T47D (cell line): ENCODE measurements around the gene ATP1A2.

Source experiments
- DNase-seq, 2 experiments: peaks; one replicate each; pipeline versions ENCODE4 v3.0.0 to v3.0.0-alpha.2; 2011 to 2012; ENCODE audit warnings: low read depth in 1 of 2, low spot score in 1 of 2
- JUND ChIP-seq: IDR thresholded peaks from 2 replicates; pipeline ENCODE4 v1.6.1; 2012; ENCODE audit warnings: low read depth
- in situ Hi-C: cut with HindIII; loops from 2 replicates; pipeline ENCODE4 v1.10.0; 2016; ENCODE audit warnings: low sequenced_read_pairs, low pct_unique_long_range_greater_than_20kb

The ATP1A2 gene

DNA sequence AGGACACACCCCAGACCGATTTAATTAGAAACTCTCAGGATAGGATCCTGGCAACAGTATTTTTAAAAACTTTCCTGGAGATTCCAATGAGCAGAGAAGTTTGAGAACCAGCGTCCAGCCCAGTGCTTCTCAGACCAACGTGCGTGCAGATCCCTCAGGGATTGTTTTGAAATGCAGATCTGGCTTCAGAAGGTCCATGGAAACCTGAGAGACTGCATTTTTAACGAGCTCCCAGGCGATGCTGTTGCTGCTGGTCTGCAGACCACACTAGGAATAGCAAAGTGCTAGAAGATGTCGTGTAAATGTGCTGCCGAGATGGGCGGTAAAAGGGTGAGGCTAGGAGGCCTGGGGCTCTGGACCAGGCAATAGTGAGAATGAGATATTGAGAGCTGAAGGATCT is 56.4 kb downstream of the ATP1A2 start:
- no peak for DNase-seq
- TF ChIP-seq JUND, result no peak
- in situ Hi-C loops, result no loop called here

DNA sequence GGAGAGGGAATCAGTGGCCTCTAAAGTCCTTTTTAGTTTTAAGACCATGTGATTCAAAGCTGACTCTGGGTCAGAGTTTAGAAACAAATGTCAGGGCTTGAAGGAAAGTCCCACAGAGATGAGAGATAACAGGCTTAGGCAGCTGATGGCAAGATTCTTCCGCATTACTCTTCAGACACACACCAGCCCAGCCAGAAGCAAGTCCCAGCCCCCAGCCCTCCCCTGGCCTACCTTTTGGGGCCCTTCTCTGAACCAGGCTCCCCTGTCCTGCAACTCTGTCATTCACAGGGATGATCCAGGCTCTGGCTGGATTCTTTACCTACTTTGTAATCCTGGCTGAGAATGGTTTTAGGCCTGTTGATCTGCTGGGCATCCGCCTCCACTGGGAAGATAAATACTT is 61.7 kb downstream of the ATP1A2 start:
- in situ Hi-C loops, result no loop called here
- no peak for TF ChIP-seq JUND
- peak in 1 of 2 experiments; percentile 27 for DNase-seq

DNA sequence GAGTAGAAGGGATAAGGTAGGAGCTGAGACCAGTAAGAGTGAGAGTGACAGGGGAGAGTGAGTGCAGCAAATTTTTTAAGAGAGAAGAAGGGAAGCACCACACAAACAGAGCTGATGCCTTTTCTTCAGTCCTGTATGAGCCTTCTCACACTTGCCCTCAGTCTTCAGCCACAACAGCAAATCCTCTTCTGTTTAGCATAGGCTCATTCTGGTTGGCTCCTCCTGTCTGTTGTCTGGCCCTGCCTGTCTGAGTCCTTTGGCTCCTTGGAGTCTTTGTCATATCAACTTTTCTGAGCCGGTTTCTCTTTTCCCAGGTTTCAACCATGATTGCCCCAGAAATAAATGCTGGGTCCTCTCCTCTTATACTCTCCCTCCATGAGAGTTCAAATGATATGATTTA is 62.1 kb downstream of the ATP1A2 start:
- TF ChIP-seq JUND, result no peak
- DNase-seq, result peak in 1 of 2 experiments; percentile 19
- in situ Hi-C loops, result no loop called here

DNA sequence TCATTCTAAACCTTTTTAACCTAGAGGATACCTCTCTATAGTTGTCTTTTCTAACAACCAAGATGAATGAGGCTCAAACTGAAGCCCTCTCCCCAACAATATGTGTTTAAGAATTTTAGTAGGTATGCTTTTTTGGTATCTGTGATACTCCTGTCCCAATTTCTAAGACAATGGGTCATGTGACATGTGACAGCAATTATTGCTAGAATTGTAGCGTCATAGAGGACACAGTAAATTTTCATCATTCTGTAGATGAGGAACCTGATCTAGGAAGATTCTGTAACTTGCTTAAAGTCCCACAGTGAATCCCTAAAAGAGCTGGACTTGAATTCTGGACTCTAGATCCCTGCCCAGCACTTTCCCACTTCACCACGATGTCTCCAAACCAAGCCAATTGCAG is 63.2 kb downstream of the ATP1A2 start:
- DNase-seq, result no peak
- in situ Hi-C loops, result no loop called here
- TF ChIP-seq JUND, result no peak

DNA sequence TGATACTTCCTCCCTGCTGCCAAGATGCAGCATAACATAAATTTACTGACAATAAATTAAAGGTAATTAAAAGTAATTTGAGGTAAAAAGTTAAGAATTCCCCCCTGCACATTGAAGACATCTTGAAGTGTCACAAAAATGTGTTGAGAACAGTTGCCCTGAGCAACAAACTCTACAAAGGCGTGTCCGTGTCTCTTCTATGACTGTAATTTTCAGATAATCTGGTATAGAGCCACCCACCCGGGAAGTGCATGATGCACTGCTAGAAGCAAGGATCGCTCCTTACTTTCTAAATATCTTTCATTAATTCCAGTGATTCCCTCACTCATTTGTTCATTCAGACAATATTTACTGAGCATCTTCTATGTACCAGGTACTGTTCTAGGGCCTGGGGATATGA is 63.8 kb downstream of the ATP1A2 start:
- DNase-seq, result no peak
- in situ Hi-C loops, result no loop called here
- no peak for TF ChIP-seq JUND

DNA sequence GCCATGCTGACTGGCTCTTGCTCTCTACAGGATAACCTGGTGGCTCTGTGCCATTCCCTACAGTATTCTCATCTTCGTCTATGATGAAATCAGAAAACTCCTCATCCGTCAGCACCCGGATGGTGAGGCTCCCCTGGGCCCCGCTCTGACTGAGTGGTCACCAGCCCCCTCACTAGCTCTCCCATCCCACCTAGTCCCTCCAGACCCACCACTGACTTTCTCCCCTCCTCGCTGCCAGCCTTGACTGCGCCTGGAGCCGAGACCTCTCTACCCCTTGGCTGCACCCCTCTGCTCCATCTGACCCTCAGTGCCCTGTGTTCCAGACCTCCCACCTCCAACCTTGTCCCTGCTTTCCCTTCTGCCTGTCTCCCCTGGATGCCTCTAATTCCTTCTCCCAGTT is 70.7 kb downstream of the ATP1A2 start:
- in situ Hi-C loops, result no loop called here
- DNase-seq, result no peak
- TF ChIP-seq JUND, result no peak

DNA sequence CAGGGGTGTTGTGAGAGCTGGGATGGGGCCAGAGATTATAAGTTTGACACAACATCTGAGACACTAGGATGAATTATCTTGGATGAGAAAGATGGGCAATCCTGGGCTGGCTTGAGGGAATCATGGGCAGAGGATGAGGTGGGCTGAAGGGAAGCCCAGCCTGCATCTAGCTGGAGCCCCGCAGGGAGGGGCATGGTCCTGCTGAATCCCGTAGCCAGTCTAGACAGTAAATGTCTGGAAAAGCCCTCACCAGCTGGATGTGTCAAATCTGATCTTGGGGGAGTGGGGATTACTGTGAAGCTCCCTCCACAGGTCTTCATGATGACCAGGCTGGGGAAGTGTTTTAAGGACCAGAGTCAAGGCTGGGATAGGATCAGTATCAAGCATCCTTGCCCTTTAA is 71.2 kb downstream of the ATP1A2 start:
- no peak for DNase-seq
- TF ChIP-seq JUND, result no peak
- in situ Hi-C loops, result no loop called here

DNA sequence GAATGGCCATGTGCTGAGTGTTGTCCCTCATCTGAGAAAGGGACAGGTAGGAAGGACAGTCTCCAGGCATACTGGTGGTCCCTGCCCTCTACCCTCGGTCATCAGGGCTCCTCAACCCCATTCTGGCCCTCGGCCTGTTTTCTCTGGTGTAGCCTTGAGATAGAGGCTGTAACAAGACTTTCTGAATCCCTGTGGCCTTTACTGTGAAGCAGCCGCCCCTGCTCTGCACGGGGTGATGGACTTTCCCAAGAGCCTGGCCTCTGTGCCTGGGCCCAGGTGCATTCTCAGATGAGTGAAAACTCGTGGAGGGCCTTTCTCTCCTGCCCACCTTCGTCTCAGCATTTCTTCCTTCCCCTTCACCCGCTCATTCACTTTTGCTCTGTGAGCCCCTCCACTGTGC is 71.8 kb downstream of the ATP1A2 start:
- no peak for TF ChIP-seq JUND
- no peak for DNase-seq
- in situ Hi-C loops, result no loop called here

DNA sequence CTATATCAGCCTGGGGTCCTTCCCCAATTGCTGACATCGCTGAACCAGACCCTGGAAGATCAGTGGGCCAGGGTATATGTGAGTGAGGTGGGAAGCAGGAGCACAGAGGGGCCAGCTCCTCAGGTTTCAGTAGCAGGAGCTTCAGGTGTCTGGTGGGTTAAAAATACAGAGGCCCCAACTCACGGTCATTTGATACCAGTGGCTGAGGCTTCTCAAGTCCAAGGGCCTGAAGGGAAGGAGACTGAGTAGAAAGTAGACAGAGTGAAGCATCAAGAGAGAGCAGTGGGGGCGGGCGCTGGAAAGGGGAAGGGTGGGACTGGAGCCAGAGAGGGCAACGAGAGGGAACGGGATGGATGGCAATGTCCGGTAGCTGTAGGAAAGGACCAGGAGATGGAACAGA is 72.8 kb downstream of the ATP1A2 start:
- in situ Hi-C loops, result no loop called here
- TF ChIP-seq JUND, result no peak
- DNase-seq, result no peak

DNA sequence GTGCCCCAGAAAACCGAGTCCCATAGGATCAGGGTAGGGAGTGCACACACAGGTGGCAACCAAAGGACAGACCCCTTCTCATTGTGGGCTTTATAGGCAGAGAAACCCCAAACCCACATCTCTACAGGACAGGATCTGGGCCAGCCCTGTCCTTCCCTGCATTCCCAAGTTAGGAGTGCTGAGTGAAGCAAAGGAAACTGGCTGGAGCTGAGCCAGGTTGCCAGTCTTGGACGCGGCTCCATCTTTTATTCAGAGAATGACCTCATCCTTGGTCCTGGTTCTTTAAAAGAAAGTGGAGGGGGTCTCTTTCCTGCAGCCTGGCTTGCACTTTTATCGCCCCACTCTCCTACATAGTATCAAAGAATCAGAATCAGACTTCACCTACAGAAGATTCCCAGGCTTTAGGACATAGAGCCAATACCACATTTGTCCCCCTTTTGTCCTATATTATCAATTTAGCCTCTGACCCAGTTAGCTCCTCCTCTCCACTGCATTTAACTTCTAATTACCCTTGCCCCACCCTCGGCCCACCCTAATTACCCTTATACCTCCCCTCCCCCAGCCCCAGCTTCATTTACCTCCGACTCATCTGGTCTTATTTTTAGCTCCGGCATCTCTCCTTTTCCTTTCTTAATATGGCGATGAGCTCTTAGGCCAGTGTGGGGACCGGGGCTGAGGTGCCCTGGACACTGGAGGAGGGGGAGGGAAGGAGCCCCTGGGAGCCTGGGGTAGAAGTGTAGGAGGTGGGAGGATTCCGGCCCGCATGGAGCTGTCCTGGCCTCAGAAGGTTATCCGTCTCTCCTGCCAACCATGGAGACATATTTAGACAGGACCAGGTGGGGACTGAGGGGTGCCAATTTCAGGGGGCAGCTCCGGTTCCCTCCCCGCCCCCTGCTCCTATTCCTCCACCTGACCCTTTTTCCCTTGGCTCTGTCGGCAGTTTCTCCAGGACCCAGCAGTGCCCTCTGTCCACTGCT is 74.4 kb downstream of the ATP1A2 start, which contains the start of gene CASQ1:
TSS of gene CASQ1 (plus strand) at position 927 of the 977 bp plus-strand sequence. CDS start 177 bp downstream, outside the sequence.
- no peak for TF ChIP-seq JUND
- in situ Hi-C loops, result no loop called here
- no peak for DNase-seq

DNA sequence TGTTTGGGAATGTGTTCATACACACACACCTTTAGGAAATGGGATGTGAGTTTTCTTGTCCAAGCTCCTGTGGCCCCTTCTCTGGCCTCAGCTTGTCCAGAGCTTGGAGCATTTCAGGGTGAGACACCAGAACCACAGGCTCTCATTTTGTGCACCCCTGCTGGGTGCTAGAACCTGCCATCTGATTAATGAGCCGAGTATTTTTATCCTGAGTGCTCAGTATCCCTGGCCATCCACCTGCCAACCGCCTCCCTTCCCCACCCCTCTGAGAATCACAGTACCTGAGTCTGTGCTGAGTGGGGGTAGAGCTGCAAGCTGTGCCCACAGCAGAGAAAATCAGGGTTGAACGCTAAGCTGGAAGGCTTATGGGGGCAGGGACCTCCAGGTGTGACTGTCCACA is 76.2 kb downstream of the ATP1A2 start:
- DNase-seq, result no peak
- in situ Hi-C loops, result no loop called here
- no peak for TF ChIP-seq JUND

DNA sequence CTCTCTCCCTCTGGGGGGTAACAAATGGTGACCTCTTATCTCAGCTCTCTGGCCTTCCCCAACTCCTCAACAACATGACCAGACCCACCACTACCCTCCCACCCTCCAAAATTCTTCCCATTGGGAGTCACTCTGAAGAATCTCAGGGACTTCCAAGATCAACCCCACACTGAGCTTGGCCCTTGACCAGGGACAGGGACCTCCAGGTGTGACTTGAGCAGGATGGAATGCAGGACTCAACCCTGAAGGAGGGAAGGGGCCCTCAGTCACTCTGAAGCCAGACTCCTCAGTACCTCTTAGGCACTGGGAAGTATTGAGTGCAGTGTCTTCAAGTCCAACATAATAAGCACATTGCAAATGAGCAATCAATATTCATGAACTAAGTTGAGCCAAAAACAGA is 76.7 kb downstream of the ATP1A2 start:
- no peak for DNase-seq
- no peak for TF ChIP-seq JUND
- in situ Hi-C loops, result no loop called here
